GM19455 (cell line): ENCODE measurements around the gene FBXW4.
"Not testable (repeated sequence)": the region's sequence is repeated elsewhere in the genome, so short reads cannot be mapped to it uniquely, and the experiment has no call there.

ENCODE experiments used
- ATAC-seq: cut with Tn5 transposase; IDR thresholded peaks from one replicate; pipeline ENCODE4 v1.9.1; 2021; ENCODE audit not compliant: unreplicated experiment

Gene FBXW4

GRCh38 chr10:101658975-101659374, 36.0 kb downstream of the FBXW4 start:
- ATAC-seq = no peak

GRCh38 chr10:101656890-101657289, 38.1 kb downstream of the FBXW4 start:
- ATAC-seq = no peak

GRCh38 chr10:101655570-101655969, 39.4 kb downstream of the FBXW4 start:
- ATAC-seq = no peak

- ATAC-seq = no peak
These were observed 41.4 kb downstream of the FBXW4 start for GRCh38 chr10:101653536-101653935.

GRCh38 chr10:101651336-101651735, 43.6 kb downstream of the FBXW4 start:
- ATAC-seq = no peak

GRCh38 chr10:101650863-101651262, 44.1 kb downstream of the FBXW4 start:
- ATAC-seq = no peak

- no peak for ATAC-seq
These were observed 45.4 kb downstream of the FBXW4 start for GRCh38 chr10:101649525-101650085.

GRCh38 chr10:101647255-101647654, 47.7 kb downstream of the FBXW4 start:
- ATAC-seq = no peak

GRCh38 chr10:101646364-101646763, 48.6 kb downstream of the FBXW4 start:
- no peak for ATAC-seq

- no peak for ATAC-seq
These were observed 49.3 kb downstream of the FBXW4 start for GRCh38 chr10:101645659-101646058.

- no peak for ATAC-seq
These were observed 51.0 kb downstream of the FBXW4 start for GRCh38 chr10:101644002-101644401.

- ATAC-seq = no peak
These were observed 51.4 kb downstream of the FBXW4 start for GRCh38 chr10:101643546-101643945.

- ATAC-seq = no peak
These were observed 55.6 kb downstream of the FBXW4 start for GRCh38 chr10:101639141-101639900.

- not testable (repeated sequence) for ATAC-seq
These were observed 61.5 kb downstream of the FBXW4 start for GRCh38 chr10:101633510-101633909.

GRCh38 chr10:101631821-101632475, 63.0 kb downstream of the FBXW4 start:
- no peak for ATAC-seq

GRCh38 chr10:101630633-101630920, 64.4 kb downstream of the FBXW4 start:
- ATAC-seq = no peak

GRCh38 chr10:101629837-101630632, 64.9 kb downstream of the FBXW4 start:
- ATAC-seq = no peak

- ATAC-seq = no peak
These were observed 69.1 kb downstream of the FBXW4 start for GRCh38 chr10:101625821-101626412.

GRCh38 chr10:101624526-101625102, 70.4 kb downstream of the FBXW4 start:
- ATAC-seq = no peak

GRCh38 chr10:101623528-101623927, 71.4 kb downstream of the FBXW4 start:
- ATAC-seq = no peak

GRCh38 chr10:101619983-101620382, 75.0 kb downstream of the FBXW4 start:
- no peak for ATAC-seq
